ENCODE measurements around the gene SIAH1. TPM values are rescaled to one million over a fixed set of nuclear protein-coding genes. Genes with fewer than 3 reads are reported as not detected.
A peak's percentile ranks its signal among the peaks of the same experiment; 100 is the strongest.

Gene SIAH1
- total and polyA plus RNA-seq, 2 experiments from 2014 or later, result 38.8 to 45.5 TPM

GRCh38 chr16:48383009-48383876 lies 2.0 kb downstream of the SIAH1 start:
- Histone ChIP-seq H3K27ac (peak overlapping the region; percentile 100), H3K79me2 (peaks cover 60% of the 10 kb centered on the region), H3K4me2 (peak overlapping the region; percentile 77), H3K27me3 (no peaks in the 10 kb centered on the region), H3K9me3 (ENCODE audit: low read depth) (no peaks in the 10 kb centered on the region), H2AFZ (no peak overlapping the region), H3K4me3 (peak overlapping the region; percentile 79), H3K9me2 (replicated peaks; ENCODE audit: insufficient read depth) (no peaks in the 10 kb centered on the region), H3K4me1 (ENCODE audit: insufficient read depth) (peaks cover 25% of the 10 kb centered on the region), H4K20me1 (ENCODE audit: insufficient read depth, poor library complexity, severe bottlenecking) (peaks cover 56% of the 10 kb centered on the region), H3K36me3 (replicated peaks; ENCODE audit: insufficient read depth, low read depth) (no peaks in the 10 kb centered on the region)
- 56% methylated on average over 6 of the region's 6 CpGs for WGBS (ENCODE audit: low lambda C conversion rate, missing lambda C conversion rate)
- TF ChIP-seq CTCF (IDR thresholded peaks at IDR 0.05; ENCODE audit: poor library complexity) (no peak), EZH2 (IDR thresholded peaks at IDR 0.05; ENCODE audit: borderline replicate concordance) (no peak), EZH2phosphoT487 (IDR thresholded peaks at IDR 0.05; ENCODE audit: low read depth, severe bottlenecking, unreplicated experiment) (no peak)
- no peak for DNase-seq (ENCODE audit: low spot score)

- no peaks in the 10 kb centered on the region for H3K27me3 ChIP-seq
- H3K9me2 ChIP-seq (replicated peaks; ENCODE audit: insufficient read depth), result no peaks in the 10 kb centered on the region
- DNase-seq (ENCODE audit: low spot score), result no peak
- H3K4me2 ChIP-seq, result peak overlapping the region; percentile 77
- H3K9me3 ChIP-seq (ENCODE audit: low read depth), result no peaks in the 10 kb centered on the region
- H3K36me3 ChIP-seq (replicated peaks; ENCODE audit: insufficient read depth, low read depth), result no peaks in the 10 kb centered on the region
- TF ChIP-seq EZH2 (IDR thresholded peaks at IDR 0.05; ENCODE audit: borderline replicate concordance) (no peak), CTCF (IDR thresholded peaks at IDR 0.05; ENCODE audit: poor library complexity) (no peak)
- peaks cover 67% of the 10 kb centered on the region for H4K20me1 ChIP-seq (ENCODE audit: insufficient read depth, poor library complexity, severe bottlenecking)
- H3K4me3 ChIP-seq, result peak overlapping the region; percentile 79
- H3K4me1 ChIP-seq (ENCODE audit: insufficient read depth), result peaks cover 28% of the 10 kb centered on the region
- H2AFZ ChIP-seq, result no peak overlapping the region
- peak overlapping the region; percentile 100 for H3K27ac ChIP-seq
- WGBS (ENCODE audit: low lambda C conversion rate, missing lambda C conversion rate), result 95% methylated on average over 4 of the region's 4 CpGs
- H3K79me2 ChIP-seq, result peaks cover 71% of the 10 kb centered on the region
Measured at GRCh38 chr16:48382131-48382530, 3.1 kb downstream of the SIAH1 start.

DNA sequence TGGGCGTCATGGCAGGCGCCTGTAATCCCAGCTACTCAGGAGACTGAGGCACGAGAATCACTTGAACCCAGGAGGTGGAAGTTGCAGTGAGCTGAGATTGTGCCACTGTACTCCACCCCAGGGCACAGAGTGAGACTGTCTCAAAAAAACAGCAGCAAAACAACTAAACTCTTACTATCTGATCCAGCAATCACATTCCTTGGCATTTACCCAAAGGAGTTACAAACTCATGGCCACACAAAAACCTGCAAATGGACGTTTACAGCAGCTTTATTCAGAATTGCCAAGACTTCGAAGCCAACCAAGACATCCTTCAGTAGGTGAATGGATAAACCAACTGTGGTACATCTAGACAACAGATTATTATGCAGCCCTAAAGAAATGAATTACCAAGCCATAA lies 4.0 kb downstream of the SIAH1 start:
- no peak overlapping the region for H2AFZ ChIP-seq
- peaks cover 81% of the 10 kb centered on the region for H3K79me2 ChIP-seq
- no peak for TF ChIP-seq EZH2 (IDR thresholded peaks at IDR 0.05; ENCODE audit: borderline replicate concordance)
- no peak for TF ChIP-seq EZH2phosphoT487 (IDR thresholded peaks at IDR 0.05; ENCODE audit: low read depth, severe bottlenecking, unreplicated experiment)
- TF ChIP-seq CTCF (IDR thresholded peaks at IDR 0.05; ENCODE audit: poor library complexity), result no peak
- H3K9me2 ChIP-seq (replicated peaks; ENCODE audit: insufficient read depth), result no peaks in the 10 kb centered on the region
- DNase-seq (ENCODE audit: low spot score), result no peak
- H3K4me2 ChIP-seq, result no peak overlapping the region
- H4K20me1 ChIP-seq (ENCODE audit: insufficient read depth, poor library complexity, severe bottlenecking), result peaks cover 76% of the 10 kb centered on the region
- WGBS (ENCODE audit: low lambda C conversion rate, missing lambda C conversion rate), result 94% methylated on average over 5 of the region's 5 CpGs
- peaks cover 28% of the 10 kb centered on the region for H3K4me1 ChIP-seq (ENCODE audit: insufficient read depth)
- H3K36me3 ChIP-seq (replicated peaks; ENCODE audit: insufficient read depth, low read depth), result no peaks in the 10 kb centered on the region
- H3K27ac ChIP-seq, result no peak overlapping the region
- no peaks in the 10 kb centered on the region for H3K27me3 ChIP-seq
- no peaks in the 10 kb centered on the region for H3K9me3 ChIP-seq (ENCODE audit: low read depth)
- no peak overlapping the region for H3K4me3 ChIP-seq

Data from hepatocyte (in vitro differentiated cells).